Activated CD8-positive, alpha-beta T cell treated with anti-CD3 and anti-CD28 coated beads, Interleukin-2, amount 10 ng/mL, durations not matched to agents 7 days and 5 days (primary cell): Measurements from ENCODE around the gene RERG. TPM values are rescaled to one million over a fixed set of nuclear protein-coding genes. Genes with fewer than 3 reads are reported as not detected.

Source experiments
- total RNA-seq, 2 experiments: library from RNA; stranded (reverse); gene quantifications; one replicate each; pipeline ENCODE4 v1.2.3, GENCODE V29; 2021

RERG gene
- total RNA-seq, 2 experiments from 2014 or later = not detected

Other genes starting within 250 kb of the RERG start
- gene PDE6H, start 248.4 kb downstream of the RERG start, total RNA-seq = under 1 TPM in 1 of 2 experiments, not detected in 1; 0.40 TPM
- gene PTPRO, start 101.1 kb upstream of the RERG start, total RNA-seq = 1 to 10 TPM; 1.1 to 2.6 TPM